Measurements from ENCODE around the gene PPIF. TPM values are rescaled to one million over a fixed set of nuclear protein-coding genes. Genes with fewer than 3 reads are reported as not detected.

The PPIF gene
- total RNA-seq, 4 donors from 2014 or later: 35.7 to 57.8 (median 45.0) TPM

DNA sequence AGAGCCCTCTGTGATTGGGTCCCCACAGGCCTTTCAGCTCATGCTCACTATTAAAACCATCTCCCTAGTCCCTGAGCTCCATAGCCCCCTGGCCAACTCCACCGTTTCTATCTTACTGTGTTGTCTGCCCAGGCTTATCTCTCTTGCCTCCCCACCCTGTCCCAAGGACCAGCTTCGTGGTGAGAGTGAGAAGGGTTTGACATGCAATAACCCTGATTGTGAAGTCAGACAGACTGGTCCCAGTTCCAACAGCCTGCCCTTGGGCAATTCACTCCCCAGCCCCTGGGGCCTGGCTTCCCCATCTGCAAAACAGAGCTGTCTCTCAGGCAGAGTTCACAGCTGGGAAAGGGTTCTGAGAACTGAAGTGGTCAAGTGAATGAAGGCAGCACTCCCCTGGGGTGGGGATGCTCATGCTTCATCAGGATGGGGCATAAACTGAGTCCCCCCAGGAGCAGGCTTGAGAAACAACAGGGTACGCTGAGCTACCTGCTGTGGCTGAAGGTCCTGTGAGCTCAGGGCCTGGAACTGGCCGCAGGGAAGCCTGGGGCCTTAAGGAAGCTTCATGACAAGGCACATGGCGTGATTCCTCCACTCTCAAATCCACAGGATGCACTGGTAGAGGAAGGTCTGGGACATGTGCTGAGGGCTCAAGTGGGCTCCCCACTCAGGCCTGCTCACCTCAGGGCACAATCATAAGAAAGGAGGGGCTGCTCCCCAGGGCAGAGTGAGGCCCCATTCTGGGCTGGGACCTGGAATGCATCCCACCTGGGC lies 1.8 kb upstream of the PPIF start:
- TF ChIP-seq, protein P1, sequence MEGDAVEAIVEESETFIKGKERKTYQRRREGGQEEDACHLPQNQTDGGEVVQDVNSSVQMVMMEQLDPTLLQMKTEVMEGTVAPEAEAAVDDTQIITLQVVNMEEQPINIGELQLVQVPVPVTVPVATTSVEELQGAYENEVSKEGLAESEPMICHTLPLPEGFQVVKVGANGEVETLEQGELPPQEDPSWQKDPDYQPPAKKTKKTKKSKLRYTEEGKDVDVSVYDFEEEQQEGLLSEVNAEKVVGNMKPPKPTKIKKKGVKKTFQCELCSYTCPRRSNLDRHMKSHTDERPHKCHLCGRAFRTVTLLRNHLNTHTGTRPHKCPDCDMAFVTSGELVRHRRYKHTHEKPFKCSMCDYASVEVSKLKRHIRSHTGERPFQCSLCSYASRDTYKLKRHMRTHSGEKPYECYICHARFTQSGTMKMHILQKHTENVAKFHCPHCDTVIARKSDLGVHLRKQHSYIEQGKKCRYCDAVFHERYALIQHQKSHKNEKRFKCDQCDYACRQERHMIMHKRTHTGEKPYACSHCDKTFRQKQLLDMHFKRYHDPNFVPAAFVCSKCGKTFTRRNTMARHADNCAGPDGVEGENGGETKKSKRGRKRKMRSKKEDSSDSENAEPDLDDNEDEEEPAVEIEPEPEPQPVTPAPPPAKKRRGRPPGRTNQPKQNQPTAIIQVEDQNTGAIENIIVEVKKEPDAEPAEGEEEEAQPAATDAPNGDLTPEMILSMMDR (IDR thresholded peaks at IDR 0.05): no peak
- TF ChIP-seq POLR2A (IDR thresholded peaks at IDR 0.05): no peak
- Histone ChIP-seq H3K9me3 (no peaks in the 10 kb centered on the region), H3K36me3 (peaks cover 0 to 10% (median 0%) of the 10 kb centered on the region in 3 donors), H3K27ac (no peak overlapping the region), H3K4me1 (peaks cover 2 to 16% (median 10%) of the 10 kb centered on the region in 4 donors), H3K27me3 (no peaks in the 10 kb centered on the region), H3K4me3 (no peak overlapping the region)
- DNase-seq: no peak

DNA sequence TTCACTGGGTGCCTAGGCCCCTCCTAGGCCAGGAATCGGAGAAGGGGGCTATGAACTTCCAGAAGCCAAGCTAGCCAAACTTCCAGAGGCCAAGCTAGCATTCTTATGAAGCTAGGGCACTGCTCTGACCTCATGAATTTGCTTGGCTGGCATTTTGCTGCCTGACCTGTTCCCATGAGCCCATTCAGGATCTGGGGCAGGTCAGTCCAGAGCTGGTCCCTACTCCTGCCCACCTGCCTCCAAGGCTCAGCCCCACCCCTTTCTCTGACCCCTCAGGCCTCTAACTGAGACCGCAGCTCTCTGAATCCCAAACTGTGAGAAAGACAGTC lies 1.3 kb upstream of the PPIF start:
- Histone ChIP-seq H3K27me3 (no peaks in the 10 kb centered on the region), H3K27ac (no peak overlapping the region), H3K4me3 (no peak overlapping the region), H3K36me3 (peaks cover 0 to 15% (median 0%) of the 10 kb centered on the region in 3 donors), H3K4me1 (peaks cover 2 to 16% (median 10%) of the 10 kb centered on the region in 4 donors), H3K9me3 (no peaks in the 10 kb centered on the region)
- no peak for DNase-seq
- no peak for TF ChIP-seq POLR2A (IDR thresholded peaks at IDR 0.05)
- TF ChIP-seq, protein P1 (IDR thresholded peaks at IDR 0.05): no peak

DNA sequence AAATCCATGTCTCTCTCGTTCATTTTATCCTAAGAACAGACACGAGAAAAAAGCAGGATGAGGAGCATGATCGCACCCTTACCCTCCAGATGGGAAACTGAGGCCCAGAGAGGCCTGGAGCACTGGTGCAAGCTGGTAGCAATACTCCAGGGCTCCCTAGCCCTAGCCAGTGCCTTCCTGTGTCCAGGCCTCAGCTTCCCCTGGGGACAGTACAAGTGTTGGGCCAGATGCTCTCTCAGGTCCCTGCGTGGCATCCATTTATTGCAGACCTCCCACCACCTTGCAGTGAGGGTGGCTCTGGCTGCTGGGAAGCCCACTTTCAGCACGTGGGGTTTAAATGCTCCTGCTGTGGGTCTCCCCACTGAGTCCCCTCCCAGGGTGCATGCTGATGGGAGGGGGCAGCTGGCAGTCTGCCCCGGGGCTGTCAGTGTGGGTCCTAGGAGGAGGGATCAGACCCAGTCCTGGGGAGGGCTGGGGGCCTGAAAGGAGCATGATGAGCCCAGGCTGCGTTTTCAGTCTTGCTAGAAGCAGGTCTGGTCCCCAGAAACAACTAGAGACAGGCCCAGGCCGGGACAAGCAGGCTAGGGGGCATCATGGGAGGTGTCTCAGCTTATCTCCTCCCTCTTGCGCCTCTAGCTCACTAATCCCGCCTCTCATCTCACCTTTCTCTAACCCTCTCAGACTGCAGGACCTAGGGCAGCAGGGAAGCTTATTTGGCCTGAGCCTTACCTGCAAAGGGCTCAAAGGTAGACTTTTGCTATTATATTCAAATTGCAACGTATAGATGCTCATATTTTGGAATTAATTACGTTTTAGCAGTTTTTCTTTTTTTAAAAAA lies 662 bp upstream of the PPIF start:
- Histone ChIP-seq H3K27ac (peak overlapping the region in 1 of 4 donors; percentile 93), H3K4me3 (peak overlapping the region in 2 of 4 donors; percentile 73 to 94)
- DNase-seq: no peak

DNA sequence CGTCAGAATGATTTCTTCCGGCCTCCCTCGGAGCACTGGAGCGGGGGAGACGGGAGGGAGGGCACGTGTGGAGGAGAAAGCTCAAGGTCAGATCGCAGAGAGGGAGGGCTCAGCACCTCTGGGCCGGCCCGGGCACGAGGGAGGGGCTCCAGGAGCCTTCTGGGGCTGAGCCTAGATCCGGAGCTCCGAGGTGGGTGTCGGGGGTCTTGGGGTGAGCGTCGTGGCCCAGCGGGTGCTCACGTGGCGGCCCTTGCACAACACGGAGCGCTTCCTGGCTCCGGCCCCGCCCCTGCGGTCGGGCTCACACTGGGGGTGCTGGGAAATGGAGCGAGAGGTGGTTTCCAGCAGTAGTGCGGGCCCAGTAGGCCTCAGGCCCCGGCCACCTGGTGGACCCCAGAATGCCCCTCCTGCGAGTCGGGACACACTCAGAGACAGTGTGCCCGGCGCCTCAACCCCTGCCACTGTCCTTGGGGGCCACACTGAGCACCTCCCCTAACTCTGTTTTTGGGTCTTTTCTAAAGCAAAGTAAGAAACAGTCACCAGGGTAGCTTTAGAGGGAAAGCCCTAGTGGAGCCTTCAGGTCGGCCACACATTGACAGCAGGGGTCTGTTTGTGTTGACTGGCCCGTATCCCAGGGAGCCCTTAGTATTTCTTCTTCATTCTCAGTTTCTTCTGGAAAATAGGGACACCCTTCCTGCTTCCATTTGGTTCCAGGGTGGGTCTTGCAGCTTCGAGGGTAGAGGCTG lies 798 bp downstream of the PPIF start:
- H3K27ac ChIP-seq: peak overlapping the region; percentile 92 to 94 (median 92)
- peak overlapping the region; percentile 73 to 94 (median 88) for H3K4me3 ChIP-seq
- peak; percentile 81 to 90 (median 82) for DNase-seq
- H3K9me3 ChIP-seq: no peaks in the 10 kb centered on the region
- no peak for TF ChIP-seq POLR2A (IDR thresholded peaks at IDR 0.05)
- TF ChIP-seq, protein P1 (IDR thresholded peaks at IDR 0.05): peak in 1 of 6 experiments; percentile 18
- H3K36me3 ChIP-seq: peaks cover 0 to 36% (median 0%) of the 10 kb centered on the region in 3 donors
- no peaks in the 10 kb centered on the region for H3K27me3 ChIP-seq
- peaks cover 2 to 16% (median 10%) of the 10 kb centered on the region in 4 donors for H3K4me1 ChIP-seq

More for the DNA sequence above, 662 bp upstream of the PPIF start:
- Histone ChIP-seq H3K9me3 (no peaks in the 10 kb centered on the region), H3K4me1 (peaks cover 2 to 16% (median 10%) of the 10 kb centered on the region in 4 donors), H3K27me3 (no peaks in the 10 kb centered on the region), H3K36me3 (peaks cover 0 to 21% (median 0%) of the 10 kb centered on the region in 3 donors)
- TF ChIP-seq, protein P1 (IDR thresholded peaks at IDR 0.05): no peak
- TF ChIP-seq POLR2A (IDR thresholded peaks at IDR 0.05): no peak

DNA sequence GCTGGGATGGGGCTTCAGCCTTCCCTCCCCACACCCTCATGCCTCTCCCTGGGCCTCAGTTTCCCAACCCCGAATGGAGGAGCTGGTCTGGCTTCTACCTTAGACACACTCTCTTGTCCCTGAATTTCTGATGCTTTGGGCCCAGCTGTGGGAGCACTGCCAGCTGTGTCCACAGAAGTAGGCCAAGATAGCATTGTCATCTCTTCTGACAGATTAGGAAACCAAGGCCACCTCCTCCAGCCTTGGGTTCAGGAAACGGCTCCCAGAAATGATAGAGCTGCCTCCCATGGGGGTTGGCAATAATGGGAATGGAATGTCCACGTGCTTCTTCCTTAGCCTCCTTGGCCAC lies 1.3 kb downstream of the PPIF start:
- peaks cover 2 to 16% (median 10%) of the 10 kb centered on the region in 4 donors for H3K4me1 ChIP-seq
- peaks cover 0 to 41% (median 0%) of the 10 kb centered on the region in 3 donors for H3K36me3 ChIP-seq
- TF ChIP-seq, protein P1 (IDR thresholded peaks at IDR 0.05): no peak
- TF ChIP-seq POLR2A (IDR thresholded peaks at IDR 0.05): no peak
- DNase-seq: no peak
- peak overlapping the region in 3 of 4 donors; percentile 73 to 94 (median 88) for H3K4me3 ChIP-seq
- H3K27me3 ChIP-seq: no peaks in the 10 kb centered on the region
- peak overlapping the region; percentile 92 to 94 (median 92) for H3K27ac ChIP-seq
- no peaks in the 10 kb centered on the region for H3K9me3 ChIP-seq
